ENCODE measurements around the gene SPOP.
"Not testable (repeated sequence)": the region's sequence is repeated elsewhere in the genome, so short reads cannot be mapped to it uniquely, and the experiment has no call there.

Gene SPOP

GRCh38 chr17:49695698-49696232, 17.9 kb upstream of the SPOP start:
- no peak for DNase-seq

- peak; percentile 82 for DNase-seq
These were observed 17.2 kb upstream of the SPOP start for GRCh38 chr17:49694847-49695697.

GRCh38 chr17:49692751-49693150, 14.9 kb upstream of the SPOP start:
- no peak for DNase-seq

GRCh38 chr17:49691677-49692191, 13.8 kb upstream of the SPOP start:
- no peak for DNase-seq

GRCh38 chr17:49691086-49691676, 13.3 kb upstream of the SPOP start:
- no peak for DNase-seq

GRCh38 chr17:49690256-49690655, 12.4 kb upstream of the SPOP start:
- no peak for DNase-seq

- no peak for DNase-seq
These were observed 11.0 kb upstream of the SPOP start for GRCh38 chr17:49688848-49689247.

- no peak for DNase-seq
These were observed 10.1 kb upstream of the SPOP start for GRCh38 chr17:49687878-49688491.

- no peak for DNase-seq
These were observed 3.4 kb upstream of the SPOP start for GRCh38 chr17:49681106-49681979.

- DNase-seq: no peak
These were observed 2.4 kb upstream of the SPOP start for GRCh38 chr17:49680314-49680713.

GRCh38 chr17:49677134-49677932, 564 bp downstream of the SPOP start:
- DNase-seq: peak; percentile 95

GRCh38 chr17:49676276-49676868, 1.5 kb downstream of the SPOP start:
- no peak for DNase-seq

- DNase-seq: no peak
These were observed 3.4 kb downstream of the SPOP start for GRCh38 chr17:49674507-49674906.

GRCh38 chr17:49673679-49674078, 4.2 kb downstream of the SPOP start:
- DNase-seq: not testable (repeated sequence)

- DNase-seq: no peak
These were observed 7.3 kb downstream of the SPOP start for GRCh38 chr17:49670641-49671040.

- no peak for DNase-seq
These were observed 7.9 kb downstream of the SPOP start for GRCh38 chr17:49670002-49670401.

- no peak for DNase-seq
These were observed 10.0 kb downstream of the SPOP start for GRCh38 chr17:49667854-49668253.

GRCh38 chr17:49664706-49665211, 13.1 kb downstream of the SPOP start:
- no peak for DNase-seq

GRCh38 chr17:49659661-49660382, 18.1 kb downstream of the SPOP start:
- DNase-seq: no peak

- no peak for DNase-seq
These were observed 21.6 kb downstream of the SPOP start for GRCh38 chr17:49656247-49656646.
